Stimulated activated CD8-positive, alpha-beta memory T cell treated with anti-CD3 and anti-CD28 coated beads, Interleukin-4, amount 100 ng/mL, for 1 hour (primary cell): Measurements from ENCODE around the gene RASGRP4.
"Not testable (repeated sequence)": the region's sequence is repeated elsewhere in the genome, so short reads cannot be mapped to it uniquely, and the experiment has no call there.

Experiments used
- DNase-seq, 2 donors: peaks; one replicate each; pipeline ENCODE4 v3.0.0-alpha.2; 2020; ENCODE audit warnings: low read depth in 2 of 2, low spot score in 1 of 2

RASGRP4 gene

GRCh38 chr19:38375098-38375493 is 50.9 kb downstream of the RASGRP4 start:
- no peak for DNase-seq

- peak; percentile 89 to 97 for DNase-seq
Measured at GRCh38 chr19:38374332-38375097, 51.5 kb downstream of the RASGRP4 start, which contains the start of gene PSMD8. Gene PSMD8, plus strand, starts transcription at chr19:38374571. Its CDS starts 31 bp downstream, at chr19:38374602.

GRCh38 chr19:38373907-38374331 is 52.1 kb downstream of the RASGRP4 start:
- no peak for DNase-seq

- DNase-seq: no peak
Measured at GRCh38 chr19:38371081-38371480, 54.9 kb downstream of the RASGRP4 start.

- no peak for DNase-seq
Measured at GRCh38 chr19:38370299-38370698, 55.7 kb downstream of the RASGRP4 start.

- no peak for DNase-seq
Measured at GRCh38 chr19:38369584-38369983, 56.4 kb downstream of the RASGRP4 start.

GRCh38 chr19:38367041-38367440 is 59.0 kb downstream of the RASGRP4 start:
- no peak for DNase-seq

- not testable (repeated sequence) for DNase-seq
Measured at GRCh38 chr19:38362946-38363688, 62.9 kb downstream of the RASGRP4 start.

GRCh38 chr19:38362076-38362945 is 63.7 kb downstream of the RASGRP4 start:
- peak; percentile 22 to 51 for DNase-seq

- DNase-seq: peak in 1 of 2 donors; percentile 17
Measured at GRCh38 chr19:38361633-38362075, 64.4 kb downstream of the RASGRP4 start.

GRCh38 chr19:38360839-38361631 is 65.0 kb downstream of the RASGRP4 start:
- no peak for DNase-seq

- no peak for DNase-seq
Measured at GRCh38 chr19:38360351-38360750, 65.7 kb downstream of the RASGRP4 start.

- no peak for DNase-seq
Measured at GRCh38 chr19:38359242-38360021, 66.6 kb downstream of the RASGRP4 start.
